ENCODE results near the gene RNF223. TPM values are rescaled to one million over a fixed set of nuclear protein-coding genes. Genes with fewer than 3 reads are reported as not detected.

RNF223 gene
- total and polyA plus RNA-seq, 2 donors (not counting 3 experiments of a cell fraction or from before 2014, with no cell fraction given) = not detected

DNA sequence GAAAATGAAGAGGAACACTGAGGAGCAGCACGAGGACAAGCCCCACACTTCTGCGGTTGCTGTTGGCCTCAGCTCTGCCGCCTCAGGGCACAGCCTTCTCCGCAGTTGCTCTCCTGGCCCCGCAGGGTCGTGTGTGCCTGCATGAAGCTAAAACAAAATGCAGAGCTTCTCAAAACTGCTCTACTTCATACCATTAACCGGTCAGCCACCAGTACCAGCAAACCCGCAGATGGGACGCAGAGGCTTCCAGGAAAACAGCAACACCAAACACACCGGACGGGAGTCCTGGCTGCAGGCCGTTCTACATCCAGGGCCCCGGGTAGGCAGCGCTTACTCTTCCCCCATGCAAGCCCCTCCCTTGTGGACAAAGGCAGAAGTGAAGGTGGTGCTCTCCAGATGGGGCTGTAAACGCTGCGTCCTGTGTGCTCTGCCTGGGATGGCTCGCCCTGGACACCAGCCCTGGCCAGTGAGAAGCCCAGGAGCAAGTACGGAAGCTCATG is 48.9 kb upstream of the RNF223 start:
- FAIRE-seq = no peak
- Histone ChIP-seq H3K4me1 (ENCODE audit: control insufficient read depth, extremely low read depth, insufficient read depth, low read length) (no peaks in the 10 kb centered on the region), H3K9me1 (replicated peaks; ENCODE audit: control insufficient read depth, extremely low read depth, insufficient read depth, low read length) (no peaks in the 10 kb centered on the region), H3K9me3 (replicated peaks; ENCODE audit: control insufficient read depth, insufficient read depth, low read length) (no peaks in the 10 kb centered on the region), H3K27me3 (ENCODE audit: control insufficient read depth in 2 of 2, insufficient read depth in 2 of 2, low read length in 2 of 2) (peaks cover 0 to 2% of the 10 kb centered on the region in 2 experiments), H4K20me1 (replicated peaks; ENCODE audit: control insufficient read depth, extremely low read depth, insufficient read depth, low read length) (no peaks in the 10 kb centered on the region), H3K79me2 (ENCODE audit: control insufficient read depth, insufficient read depth, low read length) (no peaks in the 10 kb centered on the region), H3K4me3 (replicated peaks in 1 of 3; ENCODE audit: insufficient read depth in 1 of 3, low read depth in 1 of 3, low read length in 3 of 3) (no peak overlapping the region), H3K36me3 (ENCODE audit: control insufficient read depth in 2 of 2, extremely low read depth in 1 of 2, insufficient read depth in 2 of 2, low read length in 2 of 2) (no peaks in the 10 kb centered on the region), H2AFZ (ENCODE audit: low read depth, low read length) (no peak overlapping the region), H3K4me2 (ENCODE audit: insufficient read depth, low read length) (no peak overlapping the region), H3K9ac (replicated peaks; ENCODE audit: extremely low read depth, insufficient read depth, low read length) (no peak overlapping the region), H3K27ac (ENCODE audit: insufficient read depth, low read depth, low read length) (no peak overlapping the region)
- dilution Hi-C loops (cut with MboI; ENCODE audit: extremely low pct_ligation_motif_present, low sequenced_read_pairs) (no loop called here), intact Hi-C loops (cut with micrococcal nuclease) (loop anchor here (1.0 to 5.0 kb wide), 7 partner anchors 34 to 184 kb away; partner anchors contain the start of genes ACAP3, C1QTNF12 and PUSL1)
- no TSS peak for BruUV-seq (replicated peaks)
- ChIA-PET POLR2A (interaction anchor here (1.5 kb wide), 1 partner anchor 169 kb away, joined by 4 read pairs; no protein-coding TSS in a partner anchor), CTCF (interaction anchor here (0.6 to 6.9 kb wide), 43 partner anchors 8 to 382 kb away, joined by 3 to 286 read pairs (median 5); partner anchors contain the start of genes B3GALT6, SDF4, TNFRSF4 and TTLL10)
- DNase-seq (ENCODE audit: low read depth, low spot score) = no peak
- TF ChIP-seq POLR2AphosphoS5 (IDR thresholded peaks at IDR 0.05; ENCODE audit: insufficient read depth, low read depth, low read length) = no peak
- no peak for TF ChIP-seq MYC (IDR thresholded peaks at IDR 0.05; ENCODE audit: low read depth, low read length)
- TF ChIP-seq GATA2 (IDR thresholded peaks at IDR 0.05; ENCODE audit: insufficient read depth, insufficient read length, low read depth, low read length) = no peak
- TF ChIP-seq EZH2 (IDR thresholded peaks at IDR 0.05; ENCODE audit: borderline replicate concordance, low read depth, low read length, severe bottlenecking) = no peak
- TF ChIP-seq FOS (IDR thresholded peaks at IDR 0.05; ENCODE audit: borderline replicate concordance, insufficient read depth, low read length) = no peak
- no peak for TF ChIP-seq POLR2A (IDR thresholded peaks at IDR 0.05; ENCODE audit: low read depth, low read length)
- TF ChIP-seq, protein P1, sequence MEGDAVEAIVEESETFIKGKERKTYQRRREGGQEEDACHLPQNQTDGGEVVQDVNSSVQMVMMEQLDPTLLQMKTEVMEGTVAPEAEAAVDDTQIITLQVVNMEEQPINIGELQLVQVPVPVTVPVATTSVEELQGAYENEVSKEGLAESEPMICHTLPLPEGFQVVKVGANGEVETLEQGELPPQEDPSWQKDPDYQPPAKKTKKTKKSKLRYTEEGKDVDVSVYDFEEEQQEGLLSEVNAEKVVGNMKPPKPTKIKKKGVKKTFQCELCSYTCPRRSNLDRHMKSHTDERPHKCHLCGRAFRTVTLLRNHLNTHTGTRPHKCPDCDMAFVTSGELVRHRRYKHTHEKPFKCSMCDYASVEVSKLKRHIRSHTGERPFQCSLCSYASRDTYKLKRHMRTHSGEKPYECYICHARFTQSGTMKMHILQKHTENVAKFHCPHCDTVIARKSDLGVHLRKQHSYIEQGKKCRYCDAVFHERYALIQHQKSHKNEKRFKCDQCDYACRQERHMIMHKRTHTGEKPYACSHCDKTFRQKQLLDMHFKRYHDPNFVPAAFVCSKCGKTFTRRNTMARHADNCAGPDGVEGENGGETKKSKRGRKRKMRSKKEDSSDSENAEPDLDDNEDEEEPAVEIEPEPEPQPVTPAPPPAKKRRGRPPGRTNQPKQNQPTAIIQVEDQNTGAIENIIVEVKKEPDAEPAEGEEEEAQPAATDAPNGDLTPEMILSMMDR (IDR thresholded peaks at IDR 0.05; ENCODE audit: extremely low read depth in 1 of 2, insufficient read depth in 1 of 2, low read depth in 1 of 2, low read length in 2 of 2) = no peak
- TF ChIP-seq JUN (IDR thresholded peaks at IDR 0.05; ENCODE audit: borderline replicate concordance, insufficient read depth, insufficient read length, low read depth) = no peak
- TF ChIP-seq, protein P2, sequence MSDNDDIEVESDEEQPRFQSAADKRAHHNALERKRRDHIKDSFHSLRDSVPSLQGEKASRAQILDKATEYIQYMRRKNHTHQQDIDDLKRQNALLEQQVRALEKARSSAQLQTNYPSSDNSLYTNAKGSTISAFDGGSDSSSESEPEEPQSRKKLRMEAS (IDR thresholded peaks at IDR 0.05; ENCODE audit: insufficient read depth, insufficient read length) = no peak
